ENCODE data around the gene C1R. TPM values are rescaled to one million over a fixed set of nuclear protein-coding genes. Genes with fewer than 3 reads are reported as not detected.
A peak's percentile ranks its signal among the peaks of the same experiment; 100 is the strongest.
"Not testable (repeated sequence)": the region's sequence is repeated elsewhere in the genome, so short reads cannot be mapped to it uniquely, and the experiment has no call there.

The C1R gene
- polyA plus RNA-seq, 3 donors = 0.14 to 0.88 TPM; not detected in 1

DNA sequence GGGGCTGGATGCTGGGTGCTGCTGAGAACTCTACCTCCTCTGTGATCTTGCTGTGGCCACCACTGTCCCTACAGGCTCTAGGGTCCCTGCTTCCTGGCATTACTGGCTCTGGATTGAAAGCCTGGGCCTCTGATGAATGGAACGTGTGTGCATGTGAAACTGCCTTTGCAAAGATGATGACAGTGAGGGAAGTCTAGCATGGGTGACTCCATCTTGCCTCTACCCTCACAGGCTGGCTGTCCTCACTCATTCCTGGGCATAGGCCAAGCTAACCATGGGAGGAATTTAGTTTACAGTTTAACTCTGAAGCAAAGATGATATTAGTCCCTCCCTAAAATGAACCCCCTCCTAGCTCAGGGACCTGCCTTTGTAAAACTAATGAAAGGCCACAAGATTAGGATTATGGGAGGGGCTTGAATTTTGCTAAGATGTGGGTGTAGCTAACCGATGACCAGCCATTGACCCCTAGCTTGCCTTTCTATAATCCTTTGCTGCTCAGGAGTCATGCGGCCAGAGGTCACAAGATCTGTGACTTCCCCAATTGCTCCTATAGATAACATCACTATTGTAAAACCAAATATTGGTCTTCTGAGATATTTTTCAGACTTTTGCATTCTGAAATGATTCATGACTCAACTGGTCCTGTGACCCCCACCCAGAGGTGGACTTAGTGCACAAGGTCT, 33.9 kb downstream of the C1R start:
- Histone ChIP-seq H3K9me3 (replicated peaks in 1 of 2; ENCODE audit: control insufficient read depth in 1 of 2, insufficient read depth in 1 of 2, low read length in 2 of 2) (no peaks in the 10 kb centered on the region), H3K27ac (ENCODE audit: low read depth in 1 of 2, low read length in 2 of 2) (no peak overlapping the region), H3K4me3 (replicated peaks in 1 of 3; ENCODE audit: low read depth in 2 of 3, low read length in 3 of 3) (no peak overlapping the region), H4K20me1 (ENCODE audit: insufficient read depth, low read length) (no peaks in the 10 kb centered on the region), H3K79me2 (ENCODE audit: insufficient read depth, low read length) (no peaks in the 10 kb centered on the region), H3K4me2 (replicated peaks; ENCODE audit: extremely low read depth, low read length, poor library complexity, severe bottlenecking) (no peak overlapping the region), H3K36me3 (replicated peaks in 1 of 2; ENCODE audit: control insufficient read depth in 1 of 2, insufficient read depth in 2 of 2, low read length in 2 of 2) (no peaks in the 10 kb centered on the region), H3K27me3 (ENCODE audit: control insufficient read depth in 2 of 2, insufficient read depth in 2 of 2, low read length in 2 of 2) (no peaks in the 10 kb centered on the region), H3K4me1 (ENCODE audit: control insufficient read depth in 1 of 2, insufficient read depth in 2 of 2, low read length in 2 of 2) (peaks cover 0 to 9% of the 10 kb centered on the region in 2 donors), H2AFZ (ENCODE audit: insufficient read depth, low read depth, low read length, poor library complexity, severe bottlenecking) (no peak overlapping the region), H3K9ac (ENCODE audit: insufficient read depth, low read length, poor library complexity, severe bottlenecking) (no peak overlapping the region)
- Mint-ChIP-seq H3K9me3 (peaks cover 0 to 2% (median 0%) of the 10 kb centered on the region in 7 donors), H3K4me3 (peak overlapping the region in 1 of 2 donors; percentile 22), H3K4me1 (peaks cover 11% of the 10 kb centered on the region), H3K36me3 (no peaks in the 10 kb centered on the region), H3K27me3 (ENCODE audit: low read depth in 3 of 3) (peaks cover 2 to 10% (median 6%) of the 10 kb centered on the region in 3 donors), H3K27ac (peak overlapping the region in 6 of 7 donors; percentile 3 to 82 (median 23))
- intact Hi-C loops (cut with micrococcal nuclease) = no loop called here
- DNase-seq = peak; percentile 28 to 66 (median 53)
- WGBS (ENCODE audit: insufficient coverage) = no CpG with 5 or more reads among the region's 3 CpGs
- TF ChIP-seq, protein P1, sequence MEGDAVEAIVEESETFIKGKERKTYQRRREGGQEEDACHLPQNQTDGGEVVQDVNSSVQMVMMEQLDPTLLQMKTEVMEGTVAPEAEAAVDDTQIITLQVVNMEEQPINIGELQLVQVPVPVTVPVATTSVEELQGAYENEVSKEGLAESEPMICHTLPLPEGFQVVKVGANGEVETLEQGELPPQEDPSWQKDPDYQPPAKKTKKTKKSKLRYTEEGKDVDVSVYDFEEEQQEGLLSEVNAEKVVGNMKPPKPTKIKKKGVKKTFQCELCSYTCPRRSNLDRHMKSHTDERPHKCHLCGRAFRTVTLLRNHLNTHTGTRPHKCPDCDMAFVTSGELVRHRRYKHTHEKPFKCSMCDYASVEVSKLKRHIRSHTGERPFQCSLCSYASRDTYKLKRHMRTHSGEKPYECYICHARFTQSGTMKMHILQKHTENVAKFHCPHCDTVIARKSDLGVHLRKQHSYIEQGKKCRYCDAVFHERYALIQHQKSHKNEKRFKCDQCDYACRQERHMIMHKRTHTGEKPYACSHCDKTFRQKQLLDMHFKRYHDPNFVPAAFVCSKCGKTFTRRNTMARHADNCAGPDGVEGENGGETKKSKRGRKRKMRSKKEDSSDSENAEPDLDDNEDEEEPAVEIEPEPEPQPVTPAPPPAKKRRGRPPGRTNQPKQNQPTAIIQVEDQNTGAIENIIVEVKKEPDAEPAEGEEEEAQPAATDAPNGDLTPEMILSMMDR (IDR thresholded peaks at IDR 0.05) = no peak

DNA sequence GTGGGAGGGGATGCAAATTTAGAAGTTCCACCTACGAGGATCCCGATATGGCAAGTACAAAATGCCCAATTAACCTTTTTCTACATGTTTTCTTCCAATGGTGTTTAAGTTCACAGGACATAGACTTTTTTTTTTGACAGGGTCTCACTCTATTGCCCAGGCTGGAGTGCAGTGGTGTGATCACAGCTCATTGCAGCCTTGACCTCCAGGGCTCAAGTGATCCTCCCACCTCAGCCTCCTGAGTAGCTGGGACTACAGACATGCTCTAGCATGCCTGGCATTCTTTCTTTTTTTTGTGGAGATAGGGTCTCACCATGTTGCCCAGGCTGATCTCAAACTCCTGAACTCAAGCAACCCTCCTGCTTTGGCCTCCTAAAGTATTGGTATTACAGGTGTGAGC, 36.5 kb downstream of the C1R start:
- not testable (repeated sequence) for H3K27ac Mint-ChIP-seq

More for the DNA sequence above, 36.5 kb downstream of the C1R start:
- intact Hi-C loops (cut with micrococcal nuclease); H3K9ac ChIP-seq (ENCODE audit: insufficient read depth, low read length, poor library complexity, severe bottlenecking); H3K9me3 Mint-ChIP-seq; H3K36me3 Mint-ChIP-seq; H4K20me1 ChIP-seq (ENCODE audit: insufficient read depth, low read length); H3K27me3 ChIP-seq (ENCODE audit: control insufficient read depth in 2 of 2, insufficient read depth in 2 of 2, low read length in 2 of 2); DNase-seq; H3K4me2 ChIP-seq (replicated peaks; ENCODE audit: extremely low read depth, low read length, poor library complexity, severe bottlenecking); H3K36me3 ChIP-seq (replicated peaks in 1 of 2; ENCODE audit: control insufficient read depth in 1 of 2, insufficient read depth in 2 of 2, low read length in 2 of 2); H3K4me3 Mint-ChIP-seq; H3K27ac ChIP-seq (ENCODE audit: low read depth in 1 of 2, low read length in 2 of 2); H3K9me3 ChIP-seq (replicated peaks in 1 of 2; ENCODE audit: control insufficient read depth in 1 of 2, insufficient read depth in 1 of 2, low read length in 2 of 2); H2AFZ ChIP-seq (ENCODE audit: insufficient read depth, low read depth, low read length, poor library complexity, severe bottlenecking); H3K4me3 ChIP-seq (replicated peaks in 1 of 3; ENCODE audit: low read depth in 2 of 3, low read length in 3 of 3); H3K79me2 ChIP-seq (ENCODE audit: insufficient read depth, low read length); H3K4me1 ChIP-seq (ENCODE audit: control insufficient read depth in 1 of 2, insufficient read depth in 2 of 2, low read length in 2 of 2); H3K27me3 Mint-ChIP-seq (ENCODE audit: low read depth in 3 of 3): not testable (repeated sequence)
- no CpG with 5 or more reads among the region's 2 CpGs for WGBS (ENCODE audit: insufficient coverage)
- H3K4me1 Mint-ChIP-seq = peaks cover 11% of the 10 kb centered on the region
